OCI-LY7 (cell line): ENCODE measurements around the gene KREMEN1. TPM values are rescaled to one million over a fixed set of nuclear protein-coding genes. Genes with fewer than 3 reads are reported as not detected.

Experiments
- BruUV-seq: library from RNA; stranded (reverse); fragments of 400-500 nt; replicated peaks from 2 replicates; lab custom pipeline; 2021; lab: Mats Ljungman, UMichigan
- CTCF ChIA-PET: fragments of 300-600 bp; sonication (Branson Sonifier 250); formaldehyde crosslinking; loops from one replicate; lab custom pipeline; 2022; ENCODE audit warnings: antibody characterized with exemption; ENCODE audit not compliant: unreplicated experiment; lab: Charles Lee
- POLR2A ChIA-PET: fragments of 300-600 bp; sonication (Branson Sonifier 250); formaldehyde crosslinking; loops from one replicate; lab custom pipeline; 2022; ENCODE audit warnings: antibody characterized with exemption; lab: Charles Lee
- DNase-seq: peaks from one replicate; pipeline ENCODE4 v3.0.0-alpha.2; 2015; ENCODE audit warnings: low spot score
- H2AFZ ChIP-seq: fragments of 200-600 bp; sonication (generic), shearing (Covaris generic); 2 replicates; pipeline ENCODE4 v1.6.1; 2014; ENCODE audit warnings: mild to moderate bottlenecking, antibody characterized with exemption, low read length, moderate library complexity
- H3K27ac ChIP-seq: fragments of 200-600 bp; sonication (generic); 2 replicates; pipeline ENCODE4 v1.5.1; 2014; ENCODE audit warnings: mixed run types, low read depth, mild to moderate bottlenecking, moderate library complexity, low read length, inconsistent platforms; ENCODE audit not compliant: poor library complexity, severe bottlenecking
- H3K36me3 ChIP-seq: fragments of 200-600 bp; sonication (generic); 2 replicates; pipeline ENCODE4 v1.6.1; 2014; ENCODE audit warnings: mild to moderate bottlenecking, antibody characterized with exemption, low read length, moderate library complexity, mixed read lengths; ENCODE audit not compliant: insufficient read depth
- H3K4me1 ChIP-seq: fragments of 200-600 bp; sonication (generic); 2 replicates; pipeline ENCODE4 v1.5.1; 2014; ENCODE audit warnings: mild to moderate bottlenecking, low read length; ENCODE audit not compliant: insufficient read depth, poor library complexity, severe bottlenecking
- H3K4me2 ChIP-seq: fragments of 200-600 bp; sonication (generic); 2 replicates; pipeline ENCODE4 v1.6.1; 2014; ENCODE audit warnings: mild to moderate bottlenecking, low read length
- H3K4me3 ChIP-seq: fragments of 200-600 bp; sonication (generic); 2 replicates; pipeline ENCODE4 v1.5.1; 2014; ENCODE audit warnings: mild to moderate bottlenecking, low read depth, low read length; ENCODE audit not compliant: poor library complexity, severe bottlenecking
- H3K79me2 ChIP-seq: fragments of 200-600 bp; sonication (generic); 2 replicates; pipeline ENCODE4 v1.6.1; 2016; ENCODE audit warnings: low read depth, mild to moderate bottlenecking, low read length, moderate library complexity, mixed read lengths; ENCODE audit not compliant: insufficient read depth
- H3K9me2 ChIP-seq: fragments of 200-600 bp; sonication (generic); 2 replicates; pipeline ENCODE4 v1.6.1; 2016; ENCODE audit warnings: mild to moderate bottlenecking, low read length, mixed read lengths; ENCODE audit not compliant: insufficient read depth
- H3K9me3 ChIP-seq: fragments of 200-600 bp; sonication (generic); 2 replicates; pipeline ENCODE4 v1.6.1; 2014; ENCODE audit warnings: mild to moderate bottlenecking, mixed run types, low read length, mixed read lengths
- H4K20me1 ChIP-seq: fragments of 200-600 bp; sonication (generic); 2 replicates; pipeline ENCODE4 v1.6.1; 2014; ENCODE audit warnings: mild to moderate bottlenecking, antibody characterized with exemption, low read length, moderate library complexity, mixed read lengths; ENCODE audit not compliant: insufficient read depth
- CTCF ChIP-seq: fragments of 200-600 bp; sonication (generic); conservative IDR thresholded peaks from 2 replicates; pipeline ENCODE4 v1.5.1; 2014; ENCODE audit warnings: mild to moderate bottlenecking, antibody characterized with exemption, low read length, moderate library complexity, mixed read lengths
- EZH2phosphoT487 ChIP-seq: fragments of 200-600 bp; sonication (generic); IDR thresholded peaks from 2 replicates; pipeline ENCODE4 v1.6.1; 2018; ENCODE audit warnings: low read depth, borderline replicate concordance, mild to moderate bottlenecking, mixed run types, antibody characterized with exemption, low read length, moderate library complexity, mixed read lengths
- intact Hi-C: fragments of 100-400 bp; cut with micrococcal nuclease; formaldehyde crosslinking; loops from one replicate; pipeline ENCODE4 v1.10.0; 2022; ENCODE audit not compliant: unreplicated experiment
- total RNA-seq, 2 experiments: library from RNA; depleted of rRNA in 1 of 2; stranded (reverse); fragments of >200 nt in 1 of 2; shearing (Covaris generic) in 1 of 2; gene quantifications; 2 replicates each; pipeline ENCODE4 v1.2.3, GENCODE V29; 2014 to 2022

The KREMEN1 gene
- total RNA-seq, 2 experiments from 2014 or later, result not detected

GRCh38 chr22:29043906-29044575, 28.8 kb upstream of the KREMEN1 start:
- H3K9me2 ChIP-seq, result no peaks in the 10 kb centered on the region
- no peaks in the 10 kb centered on the region for H3K36me3 ChIP-seq
- no TSS peak for BruUV-seq
- H3K79me2 ChIP-seq, result no peaks in the 10 kb centered on the region
- no peak overlapping the region for H3K4me3 ChIP-seq
- H3K27ac ChIP-seq, result no peak overlapping the region
- no peak overlapping the region for H2AFZ ChIP-seq
- ChIA-PET POLR2A (no interaction called here), CTCF (interaction anchor here (1.3 kb wide), 1 partner anchor 22 kb away, joined by 3 read pairs; no protein-coding TSS in a partner anchor)
- H3K4me2 ChIP-seq, result no peak overlapping the region
- H4K20me1 ChIP-seq, result no peaks in the 10 kb centered on the region; the same call in 1 of the 2 replicates
- intact Hi-C loops, result loop anchor here (5.0 kb wide), 1 partner anchor 203 kb away; no protein-coding TSS in a partner anchor
- H3K4me1 ChIP-seq, result no peaks in the 10 kb centered on the region
- no peaks in the 10 kb centered on the region for H3K9me3 ChIP-seq
- no peak for DNase-seq
- TF ChIP-seq EZH2phosphoT487 (no peak), CTCF (no peak)

- no TSS peak for BruUV-seq
- Histone ChIP-seq H3K9me3 (no peaks in the 10 kb centered on the region), H2AFZ (no peak overlapping the region), H3K4me2 (no peak overlapping the region), H3K79me2 (no peaks in the 10 kb centered on the region), H3K9me2 (no peaks in the 10 kb centered on the region), H3K4me1 (no peaks in the 10 kb centered on the region), H3K36me3 (no peaks in the 10 kb centered on the region), H3K27ac (no peak overlapping the region), H4K20me1 (no peaks in the 10 kb centered on the region; the same call in 1 of the 2 replicates), H3K4me3 (no peak overlapping the region)
- no peak for DNase-seq
- POLR2A ChIA-PET, result no interaction called here
- no peak for TF ChIP-seq EZH2phosphoT487
- TF ChIP-seq CTCF, result no peak
- intact Hi-C loops, result loop anchor here (5.0 kb wide), 1 partner anchor 203 kb away; no protein-coding TSS in a partner anchor
- CTCF ChIA-PET, result no interaction called here
Measured at GRCh38 chr22:29044657-29045176, 28.1 kb upstream of the KREMEN1 start.
